A549 (cell line): ENCODE measurements around the gene GOLGA8B.
"Not testable (repeated sequence)": the region's sequence is repeated elsewhere in the genome, so short reads cannot be mapped to it uniquely, and the experiment has no call there.

Experiments used
- CTCF ChIP-seq: fragments of >200 bp; sonication (Bioruptor Twin); formaldehyde crosslinking; IDR thresholded peaks from 3 replicates; pipeline ENCODE4 v1.5.1; 2016
- HDAC2 ChIP-seq: fragments of 200-600 bp; sonication (generic); IDR thresholded peaks from 2 replicates; pipeline ENCODE4 v1.6.1; 2016
- HOXB13 ChIP-seq: fragments of 250-450 bp; sonication (Bioruptor Pico); IDR thresholded peaks from 2 replicates; pipeline ENCODE4 v1.5.0; 2020; ENCODE audit warnings: low read depth, mild to moderate bottlenecking, moderate library complexity
- JUN ChIP-seq, 2 experiments: fragments of >200 bp; sonication (Bioruptor Twin); formaldehyde crosslinking; IDR thresholded peaks; 2 replicates in 1 of 2; 3 replicates in 1 of 2; pipeline ENCODE4 v1.6.1; 2016 to 2017
- MAFK ChIP-seq: fragments of 450-650 bp; IDR thresholded peaks from 2 replicates; pipeline ENCODE4 v1.6.1; 2014; ENCODE audit not compliant: partially characterized antibody
- MAZ ChIP-seq: fragments of 150-350 bp; IDR thresholded peaks from 2 replicates; pipeline ENCODE4 v1.6.1; 2014; ENCODE audit warnings: antibody characterized with exemption, low read depth, low read length, borderline replicate concordance
- POLR2A ChIP-seq: IDR thresholded peaks from 2 replicates; pipeline ENCODE4 v1.6.1; 2012; ENCODE audit warnings: mild to moderate bottlenecking, low read length
- POLR2AphosphoS2 ChIP-seq: conservative IDR thresholded peaks from 2 replicates; pipeline ENCODE4 v1.6.1; 2012; ENCODE audit warnings: low read length, improper control_type of control experiment, inconsistent platforms
- RAD21 ChIP-seq, 2 experiments: fragments of >200 bp in 1 of 2; sonication (Bioruptor Twin) in 1 of 2; formaldehyde crosslinking in 1 of 2; IDR thresholded peaks in 1 of 2; conservative IDR thresholded peaks in 1 of 2; 2 replicates in 1 of 2; 3 replicates in 1 of 2; pipeline ENCODE4 v1.6.1; 2012 to 2018; ENCODE audit warnings: inconsistent platforms in 1 of 2
- RCOR1 ChIP-seq: fragments of 150-350 bp; IDR thresholded peaks from 2 replicates; pipeline ENCODE4 v1.6.1; 2014; ENCODE audit warnings: antibody characterized with exemption, low read length, low read depth
- SMC3 ChIP-seq: fragments of >200 bp; sonication (Bioruptor Twin); formaldehyde crosslinking; IDR thresholded peaks from 3 replicates; pipeline ENCODE4 v1.6.1; 2018; ENCODE audit warnings: inconsistent platforms
- SREBF2 ChIP-seq: fragments of 450-650 bp; IDR thresholded peaks from 2 replicates; pipeline ENCODE4 v1.6.1; 2014; ENCODE audit warnings: mild to moderate bottlenecking, moderate library complexity
- TF ChIP-seq, protein P1 (sequence below): IDR thresholded peaks from 2 replicates; pipeline ENCODE4 v1.6.1; 2012

GRCh38 chr15:34564711-34565110 lies 18.7 kb downstream of the GOLGA8B start:
- TF ChIP-seq SREBF2; JUN (IDR thresholded peaks at IDR 0.05); RAD21 (conservative IDR thresholded peaks at IDR 0.05 in 1 of 2, IDR thresholded peaks at IDR 0.05 in 1 of 2); POLR2A; HDAC2; CTCF; RCOR1; MAZ; SMC3; HOXB13 (CRISPR knock-in tag); MAFK; POLR2AphosphoS2: not testable (repeated sequence)
- TF ChIP-seq, protein P1, sequence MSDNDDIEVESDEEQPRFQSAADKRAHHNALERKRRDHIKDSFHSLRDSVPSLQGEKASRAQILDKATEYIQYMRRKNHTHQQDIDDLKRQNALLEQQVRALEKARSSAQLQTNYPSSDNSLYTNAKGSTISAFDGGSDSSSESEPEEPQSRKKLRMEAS: not testable (repeated sequence)
